ENCODE data around the gene UGT2B10.
"Not testable (repeated sequence)": the region's sequence is repeated elsewhere in the genome, so short reads cannot be mapped to it uniquely, and the experiment has no call there.

Gene UGT2B10

GRCh38 chr4:68815617-68816409 lies at the start of gene UGT2B10:
UGT2B10 (plus strand) TSS chr4:68815994; CDS start chr4:68816020, 26 bp downstream.
- DNase-seq (ENCODE audit: low spot score): not testable (repeated sequence)

- DNase-seq (ENCODE audit: low spot score): not testable (repeated sequence)
These were observed 44.0 kb upstream of the UGT2B10 start for GRCh38 chr4:68771836-68772235.

DNA sequence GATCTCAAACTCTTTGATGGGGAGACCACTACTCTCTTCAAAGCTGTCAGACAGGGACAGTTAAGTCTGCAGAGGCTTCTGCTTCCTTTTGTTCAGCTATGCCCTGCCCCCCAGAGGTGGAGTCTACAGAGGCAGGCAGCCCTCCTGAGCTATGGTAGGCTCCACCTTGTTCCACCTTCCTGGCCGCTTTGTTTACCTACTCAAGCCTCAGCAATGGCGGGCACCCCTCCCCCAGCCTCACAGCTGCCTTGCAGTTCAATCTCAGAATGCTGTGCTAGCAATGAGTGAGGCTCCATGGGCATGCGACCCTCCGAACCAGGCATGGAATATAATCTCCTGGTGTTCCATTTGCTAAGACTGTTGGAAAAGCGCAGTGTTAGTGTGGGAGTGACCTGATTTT lies 42.1 kb upstream of the UGT2B10 start:
- no peak for DNase-seq (ENCODE audit: low spot score)

DNA sequence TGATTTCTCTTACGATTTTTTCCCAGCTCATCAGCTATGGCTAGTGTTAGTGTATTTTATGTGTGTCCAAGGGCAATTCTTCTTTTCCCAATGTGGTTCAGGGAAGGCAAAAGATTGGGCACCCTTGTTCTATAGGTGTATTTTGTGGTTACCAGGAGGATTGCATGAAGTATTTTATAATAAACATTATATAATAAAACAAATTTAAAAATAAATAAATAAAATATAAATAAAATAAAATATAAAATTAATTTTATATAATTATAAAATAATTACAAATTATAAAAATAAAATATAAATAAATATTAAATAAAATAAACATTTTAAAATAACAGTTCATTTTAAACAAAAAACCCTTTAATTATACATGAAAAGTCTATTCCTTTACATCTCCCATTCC lies 35.6 kb upstream of the UGT2B10 start:
- DNase-seq (ENCODE audit: low spot score): no peak

- DNase-seq (ENCODE audit: low spot score): no peak
These were observed 18.7 kb upstream of the UGT2B10 start for GRCh38 chr4:68797048-68797447.

- DNase-seq (ENCODE audit: low spot score): no peak
These were observed 18.2 kb upstream of the UGT2B10 start for GRCh38 chr4:68797618-68798017.

- no peak for DNase-seq (ENCODE audit: low spot score)
These were observed 12.8 kb upstream of the UGT2B10 start for GRCh38 chr4:68803013-68803412.

- DNase-seq (ENCODE audit: low spot score): no peak
These were observed 7.7 kb upstream of the UGT2B10 start for GRCh38 chr4:68808060-68808459.

DNA sequence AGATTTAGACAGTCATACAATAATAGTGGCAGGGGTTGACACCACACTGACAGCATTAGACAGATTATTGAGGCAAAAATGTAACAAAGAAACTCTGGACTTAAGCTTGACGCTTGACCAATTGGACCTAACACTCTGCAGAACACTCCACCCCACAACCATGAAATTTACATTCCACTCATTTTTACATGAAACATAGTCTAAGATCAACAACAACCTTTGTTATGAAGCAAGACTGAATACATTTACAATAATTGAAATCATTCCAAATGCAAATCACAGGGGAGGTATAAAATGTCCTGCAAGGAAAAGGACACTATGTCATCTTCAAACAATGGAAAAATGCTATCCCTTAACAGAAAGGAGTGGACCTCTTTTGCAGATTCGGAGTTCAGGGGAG lies 4.9 kb upstream of the UGT2B10 start:
- DNase-seq (ENCODE audit: low spot score): no peak

DNA sequence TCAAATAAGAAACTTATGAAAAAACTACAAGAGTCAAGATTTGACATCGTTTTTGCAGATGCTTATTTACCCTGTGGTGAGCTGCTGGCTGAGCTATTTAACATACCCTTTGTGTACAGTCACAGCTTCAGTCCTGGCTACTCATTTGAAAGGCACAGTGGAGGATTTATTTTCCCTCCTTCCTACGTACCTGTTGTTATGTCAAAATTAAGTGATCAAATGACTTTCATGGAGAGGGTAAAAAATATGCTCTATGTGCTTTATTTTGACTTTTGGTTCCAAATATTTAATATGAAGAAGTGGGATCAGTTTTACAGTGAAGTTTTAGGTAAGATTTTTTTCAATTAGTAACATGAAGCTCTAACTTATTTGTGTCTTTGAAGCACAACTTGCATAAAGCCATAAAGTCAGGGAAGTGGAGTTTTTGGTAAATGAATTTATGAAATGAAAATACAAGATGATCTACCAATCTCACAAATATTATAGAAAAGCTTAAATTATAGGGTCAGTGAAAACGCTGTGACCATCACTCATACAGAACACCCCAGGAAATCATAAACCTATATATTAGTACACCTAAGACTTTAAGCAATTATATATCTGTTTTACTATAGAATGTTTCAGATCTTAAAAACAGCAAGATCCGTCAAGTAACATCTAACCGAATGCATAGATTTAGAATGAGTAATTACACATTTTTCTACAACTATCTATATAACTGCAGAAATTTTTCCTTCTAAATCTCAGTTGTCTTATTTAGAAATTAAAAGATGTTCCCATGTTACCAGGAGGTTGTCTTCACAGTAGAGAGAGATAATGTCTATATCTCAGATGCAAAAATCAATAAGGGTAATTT lies 844 bp downstream of the UGT2B10 start:
- not testable (repeated sequence) for DNase-seq (ENCODE audit: low spot score)

DNA sequence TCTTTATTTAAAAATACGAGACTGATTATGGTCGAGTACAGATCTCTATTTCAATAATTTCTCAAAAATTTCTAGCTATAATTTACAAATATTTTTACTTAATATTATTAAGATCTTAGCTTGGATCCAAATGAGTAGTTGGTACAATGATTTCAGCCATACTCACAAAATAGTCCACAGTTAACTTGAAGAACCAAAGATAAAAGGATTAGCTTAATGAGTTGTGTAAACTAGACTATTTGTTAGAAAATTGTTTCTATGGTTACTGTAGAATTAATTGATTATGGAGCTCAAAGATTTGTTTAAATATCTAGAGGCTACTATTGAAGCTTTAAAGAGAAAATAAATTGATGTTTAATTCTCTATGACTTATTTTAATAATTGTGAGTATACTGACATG lies 1.6 kb downstream of the UGT2B10 start:
- no peak for DNase-seq (ENCODE audit: low spot score)

- DNase-seq (ENCODE audit: low spot score): not testable (repeated sequence)
These were observed 2.3 kb downstream of the UGT2B10 start for GRCh38 chr4:68818030-68818462.

- DNase-seq (ENCODE audit: low spot score): no peak
These were observed 15.8 kb downstream of the UGT2B10 start for GRCh38 chr4:68831642-68832041.

- DNase-seq (ENCODE audit: low spot score): no peak
These were observed 34.5 kb downstream of the UGT2B10 start for GRCh38 chr4:68850293-68850692.

DNA sequence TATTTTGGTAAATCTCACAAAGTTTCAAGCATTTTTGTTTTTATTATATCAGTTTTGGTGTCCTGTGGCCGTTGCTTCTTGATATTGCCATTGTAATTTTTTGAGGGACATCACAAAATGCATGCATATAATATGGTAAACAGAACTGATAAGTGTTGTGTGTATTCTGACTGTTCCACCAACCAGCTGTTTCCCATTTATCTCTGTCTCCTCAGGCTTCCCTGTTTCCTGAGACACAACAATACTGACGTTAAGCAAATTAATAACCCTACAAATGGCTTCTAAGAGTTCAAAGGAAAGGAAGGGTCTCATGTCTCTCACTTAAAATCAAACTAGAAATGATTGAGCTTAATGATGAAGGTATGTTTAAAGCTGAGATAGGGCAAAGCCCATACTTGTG lies 40.0 kb downstream of the UGT2B10 start:
- DNase-seq (ENCODE audit: low spot score): no peak

GRCh38 chr4:68858039-68858438 lies 42.2 kb downstream of the UGT2B10 start:
- no peak for DNase-seq (ENCODE audit: low spot score)

GRCh38 chr4:68859655-68860054 lies 43.9 kb downstream of the UGT2B10 start:
- no peak for DNase-seq (ENCODE audit: low spot score)

DNA sequence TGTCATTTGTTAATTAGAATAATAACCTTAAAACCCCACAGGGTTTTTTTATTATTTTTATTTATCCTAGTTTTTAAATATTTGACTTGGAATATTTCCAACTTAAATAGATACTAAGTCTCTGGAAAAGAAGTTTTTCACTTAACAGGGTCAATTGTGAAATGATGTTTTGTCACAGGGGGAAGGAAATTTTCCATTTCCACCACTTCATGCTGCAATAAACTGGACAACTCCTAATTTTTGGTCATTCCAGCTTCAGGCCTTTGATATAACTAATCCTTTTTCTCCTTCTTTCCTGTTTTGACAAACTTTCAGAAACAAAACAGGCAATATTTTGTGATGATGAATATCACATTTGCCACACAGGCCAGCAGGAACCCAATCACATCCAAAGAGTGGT lies 45.3 kb downstream of the UGT2B10 start:
- no peak for DNase-seq (ENCODE audit: low spot score)

DNA sequence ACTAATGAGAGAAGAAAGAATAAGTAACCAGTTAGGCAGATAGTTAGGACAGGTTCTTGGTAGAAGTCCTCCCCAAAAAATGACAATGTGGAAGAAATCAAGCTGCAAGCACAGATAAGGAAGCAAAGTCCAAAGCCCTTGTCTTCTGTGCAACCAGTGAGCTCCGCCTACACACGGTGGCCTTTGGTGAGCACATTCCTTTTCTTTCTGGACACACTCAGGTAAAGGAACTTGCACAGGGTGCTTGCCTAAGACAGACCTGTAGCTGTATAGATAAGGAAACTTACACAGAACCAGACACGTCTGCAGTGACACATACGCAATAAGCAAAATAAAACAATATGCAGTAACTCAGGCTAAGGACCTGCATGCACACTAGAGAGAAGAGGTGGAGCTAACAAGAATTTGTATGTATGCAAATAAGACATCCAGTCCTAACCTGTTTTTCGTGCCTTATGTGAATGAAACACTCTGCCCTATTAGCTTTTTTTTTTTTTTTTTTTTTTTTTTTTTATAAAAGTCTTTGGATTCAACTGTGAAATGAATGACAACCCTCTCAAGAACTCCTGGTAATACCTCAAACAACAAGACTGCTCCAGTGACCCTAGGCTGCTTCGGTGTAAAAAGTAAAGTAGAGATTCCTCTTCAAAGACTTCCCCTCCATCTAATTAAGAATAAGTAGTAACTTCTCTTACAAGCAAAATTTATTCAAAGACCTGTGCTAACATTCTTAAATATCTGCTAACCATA lies 48.8 kb downstream of the UGT2B10 start:
- DNase-seq (ENCODE audit: low spot score): no peak

DNA sequence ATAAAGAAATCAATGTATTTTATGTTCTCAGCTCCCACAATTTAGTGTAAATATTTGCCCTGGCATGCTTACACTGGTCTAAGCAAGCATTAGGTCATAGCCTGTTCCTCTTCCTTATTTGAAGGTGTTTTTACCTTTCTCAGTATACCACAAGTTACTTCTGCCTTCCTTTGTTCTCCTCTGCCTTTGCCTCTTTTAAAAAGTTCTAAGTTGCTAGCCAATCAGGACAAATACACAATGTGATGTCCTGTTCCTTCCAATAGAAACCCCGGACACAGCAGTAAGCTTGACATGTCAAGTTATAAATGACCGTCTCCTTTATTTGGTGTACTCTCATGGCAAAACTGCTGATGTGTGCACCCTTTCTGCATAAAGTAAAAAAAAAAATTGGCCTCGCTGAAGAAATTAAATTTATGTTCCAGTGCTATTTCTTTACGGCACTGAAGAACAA lies 49.4 kb downstream of the UGT2B10 start:
- DNase-seq (ENCODE audit: low spot score): no peak

DNA sequence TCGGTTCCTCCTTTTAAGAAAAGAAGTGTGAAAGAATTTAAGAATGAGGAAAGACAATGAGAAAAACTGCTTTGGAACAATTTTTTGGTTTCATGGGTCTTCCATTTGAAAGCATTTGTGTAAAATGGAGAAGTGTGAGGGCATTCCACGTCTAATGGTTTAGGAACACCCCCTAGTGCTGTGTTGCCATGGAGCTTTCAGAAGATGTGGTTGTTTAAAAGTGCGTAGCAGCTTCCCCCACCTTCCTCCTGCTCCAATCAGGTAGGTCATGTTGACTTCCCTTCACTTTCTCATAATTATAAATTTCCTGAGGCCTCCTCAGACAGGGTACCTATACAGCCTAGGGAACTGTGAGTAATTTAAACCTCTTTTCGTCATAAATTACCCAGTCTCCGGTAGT lies 50.0 kb downstream of the UGT2B10 start:
- no peak for DNase-seq (ENCODE audit: low spot score)

- DNase-seq (ENCODE audit: low spot score): no peak
These were observed 53.5 kb downstream of the UGT2B10 start for GRCh38 chr4:68869274-68869773.

Data from AG20443 (cell line).